ENCODE data around the gene ACADM.
"Not testable (repeated sequence)": the region's sequence is repeated elsewhere in the genome, so short reads cannot be mapped to it uniquely, and the experiment has no call there.

The ACADM gene

GRCh38 chr1:75796376-75797272 is 72.1 kb downstream of the ACADM start, which contains the start of gene MSH4:
Gene MSH4 (plus strand): TSS chr1:75796882. CDS start chr1:75796986, 104 bp downstream.
- no peak for DNase-seq

DNA sequence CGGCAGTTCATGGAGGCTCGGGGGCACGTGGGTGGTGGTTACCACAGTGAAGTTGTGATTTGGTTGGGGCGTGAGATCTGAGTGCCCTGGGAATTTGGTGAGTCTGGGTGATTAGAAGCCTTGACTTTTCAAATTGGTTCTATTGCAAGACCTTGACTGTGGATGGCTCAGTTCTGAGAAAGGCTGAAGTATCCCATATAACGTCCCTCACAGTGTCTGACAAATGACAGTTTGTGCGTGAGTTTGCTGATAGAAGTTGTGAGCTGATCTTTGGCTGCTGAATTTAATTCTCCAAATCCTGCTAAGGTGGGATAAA is 72.7 kb downstream of the ACADM start:
- DNase-seq = no peak

- no peak for DNase-seq
These were observed 73.2 kb downstream of the ACADM start for GRCh38 chr1:75797606-75798216.

- DNase-seq = not testable (repeated sequence)
These were observed 77.0 kb downstream of the ACADM start for GRCh38 chr1:75801480-75801879.

DNA sequence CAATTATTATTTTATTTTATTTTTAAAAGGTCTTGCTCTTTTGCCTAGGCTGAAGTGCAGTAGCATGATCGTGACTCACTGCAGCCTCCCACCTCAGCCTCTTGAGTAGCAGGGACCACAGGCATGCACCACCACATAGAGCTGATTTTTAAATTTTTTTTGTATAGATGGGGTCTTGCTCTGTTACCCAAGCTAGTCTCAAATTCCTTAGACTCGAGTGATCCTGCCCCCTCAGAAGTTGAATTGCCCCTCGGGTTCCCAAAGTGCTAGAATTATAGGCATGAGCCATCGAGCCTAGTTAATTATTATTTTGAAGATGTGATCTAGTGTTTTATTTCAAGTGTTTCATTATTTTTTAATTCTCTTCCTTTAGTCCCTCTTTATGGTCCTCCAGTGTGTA is 84.4 kb downstream of the ACADM start:
- no peak for DNase-seq

DNA sequence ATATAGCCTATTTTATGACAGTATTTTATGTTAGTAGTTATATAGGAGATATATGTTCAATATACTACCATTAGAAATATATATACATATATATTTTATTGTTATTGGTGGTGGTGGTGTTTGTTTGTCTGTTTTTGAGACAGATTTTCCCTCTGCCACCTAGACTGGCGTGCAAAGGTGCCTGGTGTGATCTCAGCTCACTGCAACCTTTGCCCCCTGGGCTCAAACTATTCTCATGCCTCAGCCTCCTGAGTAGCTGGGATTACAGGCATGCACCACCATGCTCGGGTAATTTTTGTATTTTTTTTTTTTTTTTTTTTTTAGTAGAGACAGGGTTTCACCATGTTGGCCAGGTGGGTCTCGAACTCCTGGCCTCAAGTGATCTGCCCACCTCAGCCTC is 85.6 kb downstream of the ACADM start:
- not testable (repeated sequence) for DNase-seq

DNA sequence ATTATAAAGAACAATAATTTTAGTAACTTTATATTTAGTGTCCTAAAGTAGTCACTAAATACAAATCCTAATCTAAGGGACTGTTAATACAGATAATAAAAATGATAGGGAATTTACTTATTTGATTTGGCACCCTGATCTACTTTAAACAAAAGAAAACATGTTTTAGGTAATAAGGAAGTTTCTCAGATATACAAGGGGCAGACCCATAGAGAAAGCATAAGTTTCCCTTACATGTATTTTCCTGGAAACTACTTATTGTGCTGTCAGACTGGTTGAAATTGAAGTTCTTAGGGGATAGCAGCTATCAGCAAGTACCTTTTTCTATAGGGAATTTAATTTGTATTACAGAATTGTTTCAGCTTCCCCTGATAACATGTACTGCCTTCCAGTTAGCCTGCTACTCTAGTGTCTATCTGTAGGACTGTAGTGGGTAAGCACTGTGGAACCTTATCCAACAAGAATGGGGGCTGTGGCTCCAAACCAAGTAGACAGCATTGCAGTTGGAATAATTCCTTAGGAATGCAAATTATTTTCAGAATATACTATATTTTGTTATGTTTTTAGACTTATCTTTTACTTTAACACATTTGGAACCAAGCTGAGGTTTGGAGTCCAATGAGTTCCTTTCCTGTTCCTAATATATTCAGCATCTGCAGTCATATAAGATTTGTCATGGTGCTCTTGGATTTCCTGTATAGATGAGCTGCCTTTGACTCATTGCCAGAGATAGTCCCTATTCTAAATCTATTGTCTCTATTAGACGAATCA is 86.9 kb downstream of the ACADM start:
- DNase-seq = no peak

GRCh38 chr1:75812065-75812464 is 87.6 kb downstream of the ACADM start:
- no peak for DNase-seq

Measured in NCI-H2081 treated with DMSO at 0.1 percent for 48 hours (cell line).